ENCODE data around the gene RIMS1. TPM values are rescaled to one million over a fixed set of nuclear protein-coding genes. Genes with fewer than 3 reads are reported as not detected.

Gene RIMS1
- total and polyA plus RNA-seq, 4 donors: 0.09 to 0.17 TPM; not detected in 2

DNA sequence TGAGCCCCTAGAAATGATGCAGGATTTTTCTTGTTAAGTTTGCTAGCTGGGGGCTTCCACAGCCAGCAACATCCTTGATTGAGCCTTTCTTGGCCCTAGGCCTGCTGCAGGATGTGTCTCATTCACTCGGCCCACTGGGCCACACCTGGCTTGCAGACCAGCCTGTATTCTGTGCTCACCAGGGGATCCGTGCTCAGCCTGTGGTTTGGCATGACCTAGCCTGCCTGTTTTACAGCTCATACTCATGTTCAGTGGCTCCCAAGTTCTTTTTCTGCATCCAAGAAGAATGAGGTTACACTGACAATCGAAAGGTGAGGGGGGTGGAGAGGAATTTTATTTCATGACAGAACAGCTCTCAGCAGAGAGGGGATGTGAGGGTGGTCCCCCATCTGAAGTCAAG lies 263.4 kb downstream of the RIMS1 start:
- no peak overlapping the region for H3K27ac ChIP-seq (ENCODE audit: low read depth in 1 of 2, low read length in 2 of 2)
- no peaks in the 10 kb centered on the region for H3K36me3 ChIP-seq (ENCODE audit: control insufficient read depth in 4 of 4, insufficient read depth in 3 of 4, low read depth in 1 of 4, low read length in 3 of 4)
- H3K4me3 ChIP-seq (ENCODE audit: low read depth in 1 of 3, low read length in 3 of 3): no peak overlapping the region
- TF ChIP-seq HNF4A (conservative IDR thresholded peaks at IDR 0.05): no peak
- no peak for TF ChIP-seq ATF3 (IDR thresholded peaks at IDR 0.05)
- no peak for TF ChIP-seq FOXA2 (IDR thresholded peaks at IDR 0.05)
- no peak for TF ChIP-seq ZBTB33 (IDR thresholded peaks at IDR 0.05)
- TF ChIP-seq FOXA1 (IDR thresholded peaks at IDR 0.05): no peak
- no peak for TF ChIP-seq SP1 (IDR thresholded peaks at IDR 0.05)
- TF ChIP-seq NR2F2 (IDR thresholded peaks at IDR 0.05): no peak
- peaks cover 0 to 14% (median 3%) of the 10 kb centered on the region in 4 donors for H3K9me3 ChIP-seq (ENCODE audit: control insufficient read depth in 4 of 4, low read length in 3 of 4)
- WGBS: 65% methylated on average over 3 of the region's 3 CpGs
- DNase-seq (ENCODE audit: low spot score): no peak
- H3K27me3 ChIP-seq (ENCODE audit: control insufficient read depth in 4 of 4, insufficient read depth in 4 of 4, low read length in 3 of 4): no peaks in the 10 kb centered on the region
- no peak overlapping the region for H3K9ac ChIP-seq (ENCODE audit: low read depth in 1 of 2, low read length in 2 of 2)
- no peaks in the 10 kb centered on the region for H3K4me1 ChIP-seq (ENCODE audit: control insufficient read depth in 4 of 4, insufficient read depth in 4 of 4, low read length in 3 of 4)

DNA sequence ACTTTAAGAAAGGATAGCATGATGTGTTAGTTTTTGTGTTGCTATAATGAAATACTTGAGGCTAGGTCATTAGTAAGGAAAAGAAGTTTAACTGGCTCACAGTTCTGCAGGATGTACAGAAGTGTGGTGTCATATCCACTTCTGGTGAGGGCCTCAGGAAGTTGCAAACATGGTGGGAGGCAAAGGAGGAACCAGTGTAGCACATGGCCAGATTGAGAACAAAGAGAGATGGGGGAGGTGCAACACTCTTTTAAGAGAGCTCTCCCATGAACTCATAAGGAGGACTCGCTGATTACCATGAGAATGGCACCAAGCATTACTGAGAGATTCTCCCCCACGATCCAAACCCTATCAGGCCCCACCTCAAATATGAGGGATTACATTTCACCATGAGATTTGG lies 265.4 kb downstream of the RIMS1 start:
- TF ChIP-seq, protein P1, sequence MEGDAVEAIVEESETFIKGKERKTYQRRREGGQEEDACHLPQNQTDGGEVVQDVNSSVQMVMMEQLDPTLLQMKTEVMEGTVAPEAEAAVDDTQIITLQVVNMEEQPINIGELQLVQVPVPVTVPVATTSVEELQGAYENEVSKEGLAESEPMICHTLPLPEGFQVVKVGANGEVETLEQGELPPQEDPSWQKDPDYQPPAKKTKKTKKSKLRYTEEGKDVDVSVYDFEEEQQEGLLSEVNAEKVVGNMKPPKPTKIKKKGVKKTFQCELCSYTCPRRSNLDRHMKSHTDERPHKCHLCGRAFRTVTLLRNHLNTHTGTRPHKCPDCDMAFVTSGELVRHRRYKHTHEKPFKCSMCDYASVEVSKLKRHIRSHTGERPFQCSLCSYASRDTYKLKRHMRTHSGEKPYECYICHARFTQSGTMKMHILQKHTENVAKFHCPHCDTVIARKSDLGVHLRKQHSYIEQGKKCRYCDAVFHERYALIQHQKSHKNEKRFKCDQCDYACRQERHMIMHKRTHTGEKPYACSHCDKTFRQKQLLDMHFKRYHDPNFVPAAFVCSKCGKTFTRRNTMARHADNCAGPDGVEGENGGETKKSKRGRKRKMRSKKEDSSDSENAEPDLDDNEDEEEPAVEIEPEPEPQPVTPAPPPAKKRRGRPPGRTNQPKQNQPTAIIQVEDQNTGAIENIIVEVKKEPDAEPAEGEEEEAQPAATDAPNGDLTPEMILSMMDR (IDR thresholded peaks at IDR 0.05; ENCODE audit: low read depth, low read length, missing input control): no peak
- no peak for TF ChIP-seq TAF1 (conservative IDR thresholded peaks at IDR 0.05)
- TF ChIP-seq NR2F2 (IDR thresholded peaks at IDR 0.05): no peak
- no peak for TF ChIP-seq YY1 (IDR thresholded peaks at IDR 0.05)
- TF ChIP-seq HNF4G (IDR thresholded peaks at IDR 0.05): no peak
- no peak for TF ChIP-seq RXRA (IDR thresholded peaks at IDR 0.05)
- TF ChIP-seq JUND (IDR thresholded peaks at IDR 0.05): no peak
- no peak for TF ChIP-seq FOXA2 (IDR thresholded peaks at IDR 0.05)
- no peak for TF ChIP-seq EGR1 (IDR thresholded peaks at IDR 0.05; ENCODE audit: low read depth in 2 of 2)
- no peak for TF ChIP-seq RAD21 (IDR thresholded peaks at IDR 0.05)
- Histone ChIP-seq H3K36me3 (ENCODE audit: control insufficient read depth in 4 of 4, insufficient read depth in 3 of 4, low read depth in 1 of 4, low read length in 3 of 4) (no peaks in the 10 kb centered on the region), H3K27me3 (ENCODE audit: control insufficient read depth in 4 of 4, insufficient read depth in 4 of 4, low read length in 3 of 4) (no peaks in the 10 kb centered on the region), H3K4me3 (ENCODE audit: low read depth in 1 of 3, low read length in 3 of 3) (no peak overlapping the region), H3K9ac (ENCODE audit: low read depth in 1 of 2, low read length in 2 of 2) (no peak overlapping the region), H3K4me1 (ENCODE audit: control insufficient read depth in 4 of 4, insufficient read depth in 4 of 4, low read length in 3 of 4) (no peaks in the 10 kb centered on the region), H3K9me3 (ENCODE audit: control insufficient read depth in 4 of 4, low read length in 3 of 4) (peaks cover 0 to 14% (median 3%) of the 10 kb centered on the region in 4 donors), H3K27ac (ENCODE audit: low read depth in 1 of 2, low read length in 2 of 2) (no peak overlapping the region)
- DNase-seq (ENCODE audit: low spot score): no peak
- WGBS: 60% methylated on average over 2 of the region's 2 CpGs

DNA sequence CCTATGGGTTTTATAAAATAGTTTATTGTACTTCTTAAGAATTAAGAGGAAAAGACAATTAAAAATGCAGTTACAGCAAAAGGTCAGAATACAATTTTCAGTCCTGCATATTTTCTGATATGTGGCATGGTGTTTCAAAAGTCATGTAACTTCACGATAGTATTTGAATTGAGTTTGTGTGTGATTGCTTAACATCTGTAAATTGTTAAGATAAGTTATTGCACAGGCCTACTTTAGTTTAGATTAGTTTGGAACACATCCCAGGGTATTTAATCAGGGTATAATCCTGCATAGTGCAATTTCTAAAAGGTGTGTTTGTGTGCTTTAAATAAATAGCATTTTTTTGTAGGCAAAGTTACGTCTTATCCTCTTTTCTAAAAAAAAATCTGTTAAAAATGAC lies 289.6 kb downstream of the RIMS1 start:
- no peak overlapping the region for H3K4me3 ChIP-seq (ENCODE audit: low read depth in 1 of 3, low read length in 3 of 3)
- no peaks in the 10 kb centered on the region for H3K36me3 ChIP-seq (ENCODE audit: control insufficient read depth in 4 of 4, insufficient read depth in 3 of 4, low read depth in 1 of 4, low read length in 3 of 4)
- peaks cover 0 to 9% (median 1%) of the 10 kb centered on the region in 4 donors for H3K27me3 ChIP-seq (ENCODE audit: control insufficient read depth in 4 of 4, insufficient read depth in 4 of 4, low read length in 3 of 4)
- WGBS: 54% methylated on average over 2 of the region's 2 CpGs
- no peak for DNase-seq (ENCODE audit: low spot score)
- H3K9ac ChIP-seq (ENCODE audit: low read depth in 1 of 2, low read length in 2 of 2): no peak overlapping the region
- H3K27ac ChIP-seq (ENCODE audit: low read depth in 1 of 2, low read length in 2 of 2): no peak overlapping the region
- H3K9me3 ChIP-seq (ENCODE audit: control insufficient read depth in 4 of 4, low read length in 3 of 4): no peaks in the 10 kb centered on the region
- no peaks in the 10 kb centered on the region for H3K4me1 ChIP-seq (ENCODE audit: control insufficient read depth in 4 of 4, insufficient read depth in 4 of 4, low read length in 3 of 4)
- TF ChIP-seq FOXA1 (IDR thresholded peaks at IDR 0.05): no peak

All from liver (tissue), 9 donors.